ENCODE results near the gene DNAH6.

The DNAH6 gene

GRCh38 chr2:84556190-84556589 lies 39.9 kb downstream of the DNAH6 start:
- Histone ChIP-seq H3K79me2 (ENCODE audit: insufficient read depth, low read length) (no peaks in the 10 kb centered on the region), H3K9me2 (replicated peaks; ENCODE audit: insufficient read depth, low read length) (no peaks in the 10 kb centered on the region), H3K27me3 (ENCODE audit: low read length) (no peaks in the 10 kb centered on the region), H2AFZ (ENCODE audit: low read depth, low read length, severe bottlenecking) (no peak overlapping the region), H3K4me2 (ENCODE audit: low read depth, low read length, poor library complexity, severe bottlenecking) (no peak overlapping the region), H3K4me3 (ENCODE audit: insufficient read depth, low read length, poor library complexity, severe bottlenecking) (no peak overlapping the region), H3K27ac (ENCODE audit: low read depth, low read length) (no peak overlapping the region), H3F3A (ENCODE audit: insufficient read depth) (no peaks in the 10 kb centered on the region), H4K20me1 (ENCODE audit: low read depth, low read length) (no peaks in the 10 kb centered on the region), H3K36me3 (ENCODE audit: low read length) (no peaks in the 10 kb centered on the region), H3K9me3 (ENCODE audit: insufficient read depth, low read length) (no peaks in the 10 kb centered on the region), H3K9ac (ENCODE audit: low read length) (no peak overlapping the region)
- no peak for TF ChIP-seq EZH2phosphoT487 (conservative IDR thresholded peaks at IDR 0.05; ENCODE audit: low read length)
- TF ChIP-seq CTCF (IDR thresholded peaks at IDR 0.05; ENCODE audit: insufficient read depth, low read length, poor library complexity, severe bottlenecking) = no peak

DNA sequence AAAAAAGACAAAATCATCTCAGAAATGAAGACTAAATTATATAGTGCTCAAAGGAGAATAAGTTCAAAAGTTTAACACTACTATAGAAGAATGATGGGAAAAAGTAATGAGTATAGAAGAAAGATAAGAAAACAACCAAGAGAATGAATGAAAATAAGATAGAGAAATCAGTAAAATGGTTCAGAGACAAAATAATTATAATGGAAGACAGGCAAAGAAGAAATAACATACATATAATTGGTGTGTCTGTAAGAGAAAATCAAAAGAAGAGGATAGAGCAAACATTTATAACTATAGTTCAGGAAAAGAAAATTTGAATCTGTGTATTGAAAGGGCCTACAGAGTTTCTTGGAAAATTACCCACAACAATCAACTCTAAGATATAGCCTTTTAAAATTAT lies 43.5 kb downstream of the DNAH6 start:
- H3K9me3 ChIP-seq (ENCODE audit: insufficient read depth, low read length) = no peaks in the 10 kb centered on the region
- H3K79me2 ChIP-seq (ENCODE audit: insufficient read depth, low read length) = no peaks in the 10 kb centered on the region
- no peak overlapping the region for H3K4me2 ChIP-seq (ENCODE audit: low read depth, low read length, poor library complexity, severe bottlenecking)
- TF ChIP-seq EZH2phosphoT487 (conservative IDR thresholded peaks at IDR 0.05; ENCODE audit: low read length) (no peak), CTCF (IDR thresholded peaks at IDR 0.05; ENCODE audit: insufficient read depth, low read length, poor library complexity, severe bottlenecking) (no peak)
- no peaks in the 10 kb centered on the region for H3K27me3 ChIP-seq (ENCODE audit: low read length)
- H3K36me3 ChIP-seq (ENCODE audit: low read length) = no peaks in the 10 kb centered on the region
- no peak overlapping the region for H2AFZ ChIP-seq (ENCODE audit: low read depth, low read length, severe bottlenecking)
- no peaks in the 10 kb centered on the region for H3K9me2 ChIP-seq (replicated peaks; ENCODE audit: insufficient read depth, low read length)
- H4K20me1 ChIP-seq (ENCODE audit: low read depth, low read length) = no peaks in the 10 kb centered on the region
- H3K9ac ChIP-seq (ENCODE audit: low read length) = no peak overlapping the region
- H3F3A ChIP-seq (ENCODE audit: insufficient read depth) = no peaks in the 10 kb centered on the region
- H3K27ac ChIP-seq (ENCODE audit: low read depth, low read length) = no peak overlapping the region
- no peak overlapping the region for H3K4me3 ChIP-seq (ENCODE audit: insufficient read depth, low read length, poor library complexity, severe bottlenecking)

DNA sequence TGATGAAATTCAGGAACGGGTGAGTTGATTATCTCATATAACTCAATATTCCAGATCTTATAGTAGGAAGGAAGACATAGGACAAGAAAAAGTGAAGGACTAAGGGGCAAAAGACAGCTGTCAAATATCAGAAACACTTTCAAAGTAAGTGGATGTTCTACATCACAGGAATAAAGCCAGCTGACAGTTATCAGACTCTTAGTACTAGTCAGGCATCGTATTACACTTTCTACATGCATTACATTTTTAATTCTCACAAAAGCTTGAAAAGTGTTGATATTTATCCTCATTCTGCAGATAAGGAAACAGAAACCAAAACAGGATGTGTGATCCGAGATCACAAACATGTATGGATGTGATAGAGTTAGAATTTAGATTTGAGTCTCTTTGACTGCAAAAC lies 63.4 kb downstream of the DNAH6 start:
- Histone ChIP-seq H3K9me3 (ENCODE audit: insufficient read depth, low read length) (no peaks in the 10 kb centered on the region), H3K27ac (ENCODE audit: low read depth, low read length) (no peak overlapping the region), H3K79me2 (ENCODE audit: insufficient read depth, low read length) (no peaks in the 10 kb centered on the region), H3K9me2 (replicated peaks; ENCODE audit: insufficient read depth, low read length) (no peaks in the 10 kb centered on the region), H3K27me3 (ENCODE audit: low read length) (no peaks in the 10 kb centered on the region), H2AFZ (ENCODE audit: low read depth, low read length, severe bottlenecking) (no peak overlapping the region), H4K20me1 (ENCODE audit: low read depth, low read length) (no peaks in the 10 kb centered on the region), H3K4me3 (ENCODE audit: insufficient read depth, low read length, poor library complexity, severe bottlenecking) (no peak overlapping the region), H3K9ac (ENCODE audit: low read length) (no peak overlapping the region), H3K36me3 (ENCODE audit: low read length) (no peaks in the 10 kb centered on the region), H3K4me2 (ENCODE audit: low read depth, low read length, poor library complexity, severe bottlenecking) (no peak overlapping the region), H3F3A (ENCODE audit: insufficient read depth) (no peaks in the 10 kb centered on the region)
- no peak for TF ChIP-seq CTCF (IDR thresholded peaks at IDR 0.05; ENCODE audit: insufficient read depth, low read length, poor library complexity, severe bottlenecking)
- TF ChIP-seq EZH2phosphoT487 (conservative IDR thresholded peaks at IDR 0.05; ENCODE audit: low read length) = no peak

- Histone ChIP-seq H3K27ac (ENCODE audit: low read depth, low read length) (no peak overlapping the region), H4K20me1 (ENCODE audit: low read depth, low read length) (no peaks in the 10 kb centered on the region), H3K4me2 (ENCODE audit: low read depth, low read length, poor library complexity, severe bottlenecking) (no peak overlapping the region), H3K79me2 (ENCODE audit: insufficient read depth, low read length) (no peaks in the 10 kb centered on the region), H3F3A (ENCODE audit: insufficient read depth) (no peaks in the 10 kb centered on the region), H3K4me3 (ENCODE audit: insufficient read depth, low read length, poor library complexity, severe bottlenecking) (no peak overlapping the region), H3K36me3 (ENCODE audit: low read length) (no peaks in the 10 kb centered on the region), H3K27me3 (ENCODE audit: low read length) (no peaks in the 10 kb centered on the region), H3K9ac (ENCODE audit: low read length) (no peak overlapping the region), H3K9me2 (replicated peaks; ENCODE audit: insufficient read depth, low read length) (no peaks in the 10 kb centered on the region), H2AFZ (ENCODE audit: low read depth, low read length, severe bottlenecking) (no peak overlapping the region), H3K9me3 (ENCODE audit: insufficient read depth, low read length) (no peaks in the 10 kb centered on the region)
- no peak for TF ChIP-seq CTCF (IDR thresholded peaks at IDR 0.05; ENCODE audit: insufficient read depth, low read length, poor library complexity, severe bottlenecking)
- no peak for TF ChIP-seq EZH2phosphoT487 (conservative IDR thresholded peaks at IDR 0.05; ENCODE audit: low read length)
Observed at GRCh38 chr2:84603911-84604310, 87.6 kb downstream of the DNAH6 start.
